DMS53 (cell line): ENCODE data around the gene TNKS1BP1.
A peak's percentile ranks its signal among the peaks of the same experiment; 100 is the strongest.
"Not testable (repeated sequence)": the region's sequence is repeated elsewhere in the genome, so short reads cannot be mapped to it uniquely, and the experiment has no call there.

Experiments used
- DNase-seq: peaks from one replicate; lab custom pipeline; 2025; lab: John Stamatoyannopoulos, UW

TNKS1BP1 gene

DNA sequence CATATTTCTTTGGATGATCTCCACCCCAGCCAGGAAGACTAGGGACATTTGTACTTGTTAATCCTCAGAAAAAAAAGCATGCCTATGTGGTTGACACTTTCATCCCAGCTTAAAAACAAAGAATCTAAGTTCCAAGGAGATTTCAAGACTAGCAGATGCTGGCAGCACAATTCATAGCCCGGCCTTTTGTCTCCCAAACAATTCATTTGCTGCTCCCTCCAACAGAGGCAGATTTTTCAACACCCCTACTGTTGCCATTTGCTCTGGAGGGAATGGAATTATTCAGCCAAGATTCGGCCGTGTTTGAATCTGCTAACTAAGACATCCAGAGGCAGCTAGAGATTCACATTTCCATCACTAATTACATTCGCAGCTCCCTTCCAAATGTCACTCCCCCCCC is 28.7 kb upstream of the TNKS1BP1 start:
- no peak for DNase-seq

DNA sequence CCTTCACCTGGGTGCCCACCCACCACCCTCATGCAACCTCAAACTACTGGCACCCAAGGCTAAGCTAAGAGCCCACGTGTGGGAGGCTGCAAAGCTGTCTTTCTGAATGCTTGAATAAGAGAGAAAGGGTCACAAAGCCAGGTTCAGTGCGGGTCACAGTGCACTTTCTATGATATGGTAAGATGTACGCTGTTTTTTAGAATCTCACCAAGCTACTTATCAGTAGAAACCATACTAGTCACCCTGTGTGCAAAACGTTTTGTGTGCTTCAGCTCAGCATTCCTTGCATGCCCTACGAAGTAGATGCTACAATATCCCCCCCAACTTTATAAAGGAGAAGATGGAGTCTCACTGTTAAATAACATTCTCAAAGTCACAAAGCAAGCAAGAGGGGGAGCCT is 28.3 kb upstream of the TNKS1BP1 start:
- no peak for DNase-seq

- DNase-seq, result peak; percentile 39
These were observed 24.9 kb upstream of the TNKS1BP1 start for GRCh38 chr11:57349491-57350274.

GRCh38 chr11:57348636-57349313 is 24.0 kb upstream of the TNKS1BP1 start:
- no peak for DNase-seq

GRCh38 chr11:57348052-57348451 is 23.3 kb upstream of the TNKS1BP1 start:
- no peak for DNase-seq

DNA sequence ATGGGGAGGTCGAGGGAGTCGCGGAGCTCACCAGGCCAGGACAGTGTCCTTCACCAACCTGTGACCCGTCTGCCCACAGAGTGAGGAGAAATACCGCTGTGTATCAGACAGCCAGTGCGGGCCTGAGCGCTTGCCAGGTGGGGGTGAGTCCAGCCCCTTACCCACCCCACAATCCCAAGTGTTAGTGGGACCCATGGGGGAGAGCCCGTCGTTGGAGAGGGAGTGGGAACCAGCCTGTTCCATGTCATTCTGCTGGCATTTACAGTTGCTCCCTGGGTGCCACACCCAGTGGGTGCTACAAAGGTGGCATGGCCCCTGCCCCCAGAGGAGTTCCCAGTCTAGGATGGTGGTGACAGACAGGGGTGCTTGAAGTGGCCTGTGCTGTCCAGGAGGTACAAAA is 22.6 kb upstream of the TNKS1BP1 start:
- no peak for DNase-seq

GRCh38 chr11:57345555-57346211 is 20.9 kb upstream of the TNKS1BP1 start:
- DNase-seq, result peak; percentile 78

DNA sequence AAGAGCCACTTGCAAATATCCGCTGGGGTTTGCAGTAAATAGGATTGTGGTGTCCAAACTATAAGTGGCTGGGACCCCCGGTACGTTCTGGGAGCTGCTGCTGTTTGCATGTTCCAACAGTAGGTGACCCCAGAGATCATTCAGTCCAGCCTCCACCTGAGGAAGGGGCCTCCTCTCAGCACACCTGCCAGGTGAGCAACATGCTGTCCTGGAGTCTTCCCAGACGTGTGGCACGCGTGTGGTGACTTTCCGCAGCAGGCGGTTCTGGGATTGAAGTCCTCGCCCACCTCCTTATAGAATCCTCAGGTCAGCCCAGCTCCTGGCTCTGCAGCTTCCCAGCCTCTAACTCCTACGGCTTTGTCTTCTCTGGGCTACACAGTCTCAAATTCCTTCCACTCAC is 20.1 kb upstream of the TNKS1BP1 start:
- DNase-seq, result no peak

DNA sequence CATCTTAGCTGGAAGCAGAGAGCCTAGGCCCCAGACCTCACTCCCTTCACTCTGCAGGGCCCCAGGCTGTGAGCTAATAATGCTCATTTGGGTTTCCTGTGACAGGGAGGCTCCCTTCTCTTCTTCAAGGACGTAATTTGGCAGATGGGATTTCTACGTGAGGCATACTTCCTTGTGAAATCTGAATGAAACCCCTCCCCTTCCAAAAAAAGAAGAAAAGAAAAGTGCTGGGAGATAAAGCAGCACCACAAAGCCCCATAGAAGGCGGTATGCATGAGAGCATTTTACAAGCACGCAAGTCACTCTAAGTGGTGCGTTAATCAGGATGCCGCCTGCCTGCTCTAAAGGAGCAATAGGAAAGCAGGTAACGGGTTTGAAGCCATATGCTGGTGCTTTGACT is 19.1 kb upstream of the TNKS1BP1 start:
- no peak for DNase-seq

DNA sequence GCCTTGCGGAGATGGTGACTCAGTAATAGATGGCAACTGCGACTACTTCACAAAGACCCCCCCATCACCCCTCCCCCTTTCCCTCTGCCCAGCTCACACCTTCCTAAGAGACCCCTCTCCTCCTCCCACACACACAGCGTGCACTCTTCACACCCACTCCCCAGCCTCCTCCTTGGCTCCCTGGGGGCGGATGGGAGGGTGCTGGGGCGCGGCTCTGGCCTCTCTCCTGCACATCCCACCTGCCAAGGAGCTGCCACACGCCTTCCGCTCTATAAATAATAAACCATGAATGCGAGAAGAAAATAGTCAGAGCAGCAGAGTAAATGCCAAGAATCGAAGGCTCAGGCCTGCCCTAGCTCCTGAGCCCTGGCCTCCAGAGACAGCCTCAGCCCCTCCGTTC is 17.9 kb upstream of the TNKS1BP1 start:
- no peak for DNase-seq

- DNase-seq, result no peak
These were observed 16.6 kb upstream of the TNKS1BP1 start for GRCh38 chr11:57341250-57341808.

DNA sequence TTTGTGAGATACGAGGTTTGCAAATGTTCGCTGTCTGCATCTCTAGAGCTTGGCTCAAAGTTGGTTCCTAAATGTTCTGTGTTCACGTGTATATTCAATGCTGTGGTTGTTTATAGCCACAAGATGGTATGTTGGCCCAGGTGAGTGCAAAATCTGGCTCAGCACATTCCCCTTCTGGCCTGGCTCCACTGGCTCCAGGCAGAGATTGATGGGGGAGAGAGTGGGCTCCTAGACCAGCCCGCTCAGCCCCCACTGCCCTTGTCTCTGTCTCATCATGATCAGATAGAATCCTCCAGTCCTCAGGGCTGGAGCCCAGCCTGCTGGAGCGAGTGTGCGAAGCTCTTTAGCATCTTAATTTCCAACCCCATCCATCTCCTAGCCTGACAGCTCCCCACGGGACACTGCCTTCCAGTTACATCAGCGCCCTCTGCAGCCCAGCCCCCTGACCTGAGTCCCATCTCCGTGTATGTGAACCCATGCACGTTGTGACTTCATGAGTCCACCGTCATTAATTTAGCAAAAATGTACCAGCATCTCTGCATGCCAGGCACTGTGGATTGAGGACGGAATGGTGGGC is 15.4 kb upstream of the TNKS1BP1 start:
- DNase-seq, result peak; percentile 14

DNA sequence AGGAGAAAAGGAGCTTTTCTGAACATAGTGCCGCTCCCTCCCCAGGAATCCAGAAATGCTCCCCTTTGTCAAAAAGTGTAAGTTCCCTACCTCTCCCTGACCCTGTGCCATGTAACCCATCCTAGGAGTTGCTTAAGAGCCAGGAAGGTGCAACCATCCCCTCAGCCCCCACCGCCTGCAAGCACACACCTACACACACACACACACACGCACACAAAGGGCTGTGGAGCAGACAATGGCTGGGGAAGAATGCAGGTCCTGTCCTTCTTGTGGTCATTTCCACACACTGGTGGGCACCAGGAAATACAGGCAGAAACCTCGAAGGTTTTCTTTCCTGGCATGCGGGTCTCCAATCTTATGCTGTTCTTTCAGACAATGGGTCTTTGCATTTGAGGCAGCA is 14.6 kb upstream of the TNKS1BP1 start:
- no peak for DNase-seq

- DNase-seq, result no peak
These were observed 13.4 kb upstream of the TNKS1BP1 start, which contains the start of gene P2RX3 for GRCh38 chr11:57338142-57338541. Gene P2RX3, plus strand, starts transcription at chr11:57338352. Its CDS starts 199 bp downstream, at chr11:57338551.

- DNase-seq, result not testable (repeated sequence)
These were observed 12.1 kb upstream of the TNKS1BP1 start for GRCh38 chr11:57336856-57337255.

- DNase-seq, result no peak
These were observed 11.4 kb upstream of the TNKS1BP1 start for GRCh38 chr11:57336111-57336666.

DNA sequence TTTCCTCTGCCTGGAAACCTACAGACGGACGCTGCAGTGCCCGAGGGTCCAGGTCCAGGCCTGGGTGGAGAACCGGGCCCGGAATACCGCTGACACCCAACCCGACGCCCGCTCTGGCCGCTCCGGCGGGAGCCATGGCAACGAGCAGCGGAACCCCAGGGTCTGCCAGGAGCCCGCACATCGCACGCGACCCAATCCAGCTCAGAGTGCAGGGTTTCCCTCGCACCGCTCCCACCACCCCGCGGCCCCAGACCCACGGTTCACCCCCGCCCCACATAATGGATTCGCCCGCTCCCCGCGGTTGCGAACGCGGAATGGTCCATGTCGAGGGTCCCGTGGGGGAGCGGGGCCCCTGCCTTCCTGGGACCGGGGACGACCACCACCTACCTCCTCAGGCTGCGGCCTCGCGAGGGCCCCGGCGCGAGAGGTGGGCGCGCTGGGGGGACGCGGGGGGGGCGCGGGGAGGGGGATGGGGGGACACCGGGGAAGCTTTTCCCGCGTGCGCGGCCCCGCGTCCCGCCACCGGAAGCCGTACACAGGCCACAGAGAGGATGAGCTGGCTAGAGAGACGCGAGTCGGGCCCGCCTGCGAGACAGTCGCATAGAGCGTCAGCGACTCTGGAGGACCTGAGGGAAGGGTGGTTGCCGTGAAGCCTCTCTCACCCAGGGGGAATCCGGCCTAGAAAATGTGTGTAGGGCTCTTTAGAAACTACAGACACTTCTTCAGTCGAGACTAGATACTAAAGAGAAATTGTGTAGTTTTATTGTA is 10.8 kb upstream of the TNKS1BP1 start, which contains the start of gene SSRP1:
Gene SSRP1, minus strand, starts transcription at position 550 of the 768 bp plus-strand sequence. CDS start 771 bp downstream, outside the sequence.
- peak; percentile 87 for DNase-seq

- DNase-seq, result no peak
These were observed 10.2 kb upstream of the TNKS1BP1 start for GRCh38 chr11:57335023-57335342.

GRCh38 chr11:57332694-57333440 is 8.1 kb upstream of the TNKS1BP1 start:
- DNase-seq, result no peak

DNA sequence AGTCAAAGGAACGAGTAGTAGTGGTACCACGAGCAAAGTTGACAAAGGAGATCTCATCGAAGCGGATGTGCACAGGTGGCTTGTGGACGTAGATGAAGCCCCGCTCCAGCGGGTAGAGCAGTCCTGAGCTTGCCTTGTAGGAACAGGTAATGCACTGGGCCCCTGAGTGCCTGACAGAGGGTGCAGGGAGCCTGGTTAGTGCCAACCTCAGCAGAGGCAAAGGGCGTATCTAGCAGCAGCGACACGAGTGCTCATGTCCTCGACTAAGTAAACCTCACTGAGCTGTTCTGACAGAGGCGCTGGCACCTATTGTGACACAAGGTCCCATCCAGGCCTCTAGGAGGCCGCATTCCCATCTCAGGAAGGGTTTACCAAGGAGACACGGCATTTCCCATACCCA is 7.0 kb upstream of the TNKS1BP1 start:
- no peak for DNase-seq
